HEK293 (cell line): ENCODE measurements around the gene CFAP43.
A peak's percentile ranks its signal among the peaks of the same experiment; 100 is the strongest.

Experiments used
- GFI1B ChIP-seq: fragments of 450-650 bp; formaldehyde crosslinking; IDR thresholded peaks from 2 replicates; pipeline ENCODE4 v1.5.1; 2016; ENCODE audit warnings: missing biosample characterization, missing genetic modification characterization
- GLIS1 ChIP-seq: fragments of 450-650 bp; formaldehyde crosslinking; IDR thresholded peaks from 2 replicates; pipeline ENCODE4 v1.5.1; 2016; ENCODE audit warnings: missing biosample characterization, missing genetic modification characterization
- IKZF3 ChIP-seq: fragments of 450-650 bp; IDR thresholded peaks from 2 replicates; pipeline ENCODE4 v1.5.0; 2018; ENCODE audit warnings: missing biosample characterization, mild to moderate bottlenecking, missing genetic modification characterization, moderate library complexity
- OVOL3 ChIP-seq: fragments of 450-650 bp; formaldehyde crosslinking; IDR thresholded peaks from 2 replicates; pipeline ENCODE4 v1.5.1; 2016; ENCODE audit warnings: missing biosample characterization, missing genetic modification characterization
- SCRT1 ChIP-seq: fragments of 450-650 bp; formaldehyde crosslinking; IDR thresholded peaks from 2 replicates; pipeline ENCODE4 v1.5.1; 2016; ENCODE audit warnings: missing biosample characterization, missing genetic modification characterization, borderline replicate concordance
- SP3 ChIP-seq: fragments of 450-650 bp; formaldehyde crosslinking; IDR thresholded peaks from 2 replicates; pipeline ENCODE4 v1.5.1; 2016; ENCODE audit warnings: missing biosample characterization, missing genetic modification characterization
- WT1 ChIP-seq: fragments of 450-650 bp; formaldehyde crosslinking; IDR thresholded peaks from 2 replicates; pipeline ENCODE4 v1.5.1; 2016; ENCODE audit warnings: missing biosample characterization, missing genetic modification characterization
- ZBTB21 ChIP-seq: fragments of 450-650 bp; formaldehyde crosslinking; IDR thresholded peaks from 2 replicates; pipeline ENCODE4 v1.5.1; 2017; ENCODE audit warnings: missing biosample characterization, missing genetic modification characterization
- ZFP3 ChIP-seq: fragments of 450-650 bp; formaldehyde crosslinking; IDR thresholded peaks from 2 replicates; pipeline ENCODE4 v1.5.1; 2016; ENCODE audit warnings: low read depth, missing biosample characterization, missing genetic modification characterization
- ZFP69B ChIP-seq: fragments of 450-650 bp; formaldehyde crosslinking; IDR thresholded peaks from 2 replicates; pipeline ENCODE4 v1.5.1; 2016; ENCODE audit warnings: missing biosample characterization, missing genetic modification characterization
- ZNF121 ChIP-seq: fragments of 450-650 bp; formaldehyde crosslinking; IDR thresholded peaks from 2 replicates; pipeline ENCODE4 v1.5.1; 2016; ENCODE audit warnings: missing biosample characterization, missing genetic modification characterization
- ZNF140 ChIP-seq: fragments of 450-650 bp; formaldehyde crosslinking; IDR thresholded peaks from 2 replicates; pipeline ENCODE4 v1.5.1; 2016; ENCODE audit warnings: missing biosample characterization, missing genetic modification characterization
- ZNF169 ChIP-seq: fragments of 450-650 bp; formaldehyde crosslinking; IDR thresholded peaks from 2 replicates; pipeline ENCODE4 v1.5.1; 2016; ENCODE audit warnings: missing biosample characterization, missing genetic modification characterization
- ZNF23 ChIP-seq: fragments of 450-650 bp; formaldehyde crosslinking; IDR thresholded peaks from 2 replicates; pipeline ENCODE4 v1.5.1; 2016; ENCODE audit warnings: missing biosample characterization, missing genetic modification characterization, borderline replicate concordance
- ZNF239 ChIP-seq: fragments of 450-650 bp; formaldehyde crosslinking; IDR thresholded peaks from 2 replicates; pipeline ENCODE4 v1.5.1; 2016; ENCODE audit warnings: missing biosample characterization, missing genetic modification characterization
- ZNF398 ChIP-seq: fragments of 450-650 bp; formaldehyde crosslinking; IDR thresholded peaks from 2 replicates; pipeline ENCODE4 v1.5.1; 2017; ENCODE audit warnings: missing biosample characterization, missing genetic modification characterization
- ZNF449 ChIP-seq: fragments of 450-650 bp; formaldehyde crosslinking; IDR thresholded peaks from 2 replicates; pipeline ENCODE4 v1.5.1; 2017; ENCODE audit warnings: missing biosample characterization, mild to moderate bottlenecking, missing genetic modification characterization, moderate library complexity
- ZNF529 ChIP-seq: fragments of 450-650 bp; formaldehyde crosslinking; IDR thresholded peaks from 2 replicates; pipeline ENCODE4 v1.5.1; 2017; ENCODE audit warnings: missing genetic modification characterization, missing biosample characterization; ENCODE audit not compliant: insufficient replicate concordance
- ZNF549 ChIP-seq: fragments of 450-650 bp; IDR thresholded peaks from 2 replicates; pipeline ENCODE4 v1.5.1; 2018; ENCODE audit warnings: missing biosample characterization, missing genetic modification characterization, mild to moderate bottlenecking, inconsistent platforms, moderate library complexity
- ZNF558 ChIP-seq: fragments of 450-650 bp; formaldehyde crosslinking; IDR thresholded peaks from 2 replicates; pipeline ENCODE4 v1.5.1; 2016; ENCODE audit warnings: missing biosample characterization, missing genetic modification characterization
- ZNF629 ChIP-seq: fragments of 450-650 bp; formaldehyde crosslinking; IDR thresholded peaks from 2 replicates; pipeline ENCODE4 v1.5.1; 2017; ENCODE audit warnings: missing biosample characterization, missing genetic modification characterization
- ZNF692 ChIP-seq: fragments of 450-650 bp; formaldehyde crosslinking; IDR thresholded peaks from 2 replicates; pipeline ENCODE4 v1.5.1; 2016; ENCODE audit warnings: missing biosample characterization, missing genetic modification characterization
- ZNF843 ChIP-seq: fragments of 450-650 bp; formaldehyde crosslinking; IDR thresholded peaks from 2 replicates; pipeline ENCODE4 v1.5.1; 2016; ENCODE audit warnings: missing biosample characterization, missing genetic modification characterization
- ZSCAN23 ChIP-seq: fragments of 450-650 bp; formaldehyde crosslinking; IDR thresholded peaks from 2 replicates; pipeline ENCODE4 v1.5.1; 2016; ENCODE audit warnings: missing biosample characterization, missing genetic modification characterization
- TF ChIP-seq, protein P1 (sequence below): fragments of 450-650 bp; formaldehyde crosslinking; IDR thresholded peaks from 2 replicates; pipeline ENCODE4 v1.5.1; 2016; ENCODE audit warnings: missing biosample characterization, missing genetic modification characterization
- TF ChIP-seq, protein P2 (sequence below): fragments of 450-650 bp; formaldehyde crosslinking; IDR thresholded peaks from 2 replicates; pipeline ENCODE4 v1.5.1; 2016; ENCODE audit warnings: missing biosample characterization, missing genetic modification characterization
- TF ChIP-seq, protein P3 (sequence below): fragments of 450-650 bp; formaldehyde crosslinking; IDR thresholded peaks from 2 replicates; pipeline ENCODE4 v1.5.1; 2016; ENCODE audit warnings: missing biosample characterization, missing genetic modification characterization

Gene CFAP43

GRCh38 chr10:104122225-104123107 lies 109.7 kb downstream of the CFAP43 start (continued):
- TF ChIP-seq OVOL3 (tag by site-specific recombination) (0 out of 2 replicates have a peak, but pooled peaks have one; percentile 50), ZNF529 (tag by site-specific recombination) (no peak), WT1 (peak; percentile 74), ZNF629 (tag by site-specific recombination) (no peak), ZNF140 (tag by site-specific recombination) (no peak), ZNF121 (tag by site-specific recombination) (no peak), ZNF398 (tag by site-specific recombination) (peak; percentile 88), ZNF692 (tag by site-specific recombination) (no peak; the same call in 1 of the 2 replicates), SP3 (tag by site-specific recombination) (peak; percentile 12; the same call in 1 of the 2 replicates), ZFP3 (tag by site-specific recombination) (no peak), ZNF169 (no peak), ZNF549 (tag by site-specific recombination) (no peak), ZSCAN23 (no peak), GFI1B (0 out of 2 replicates have a peak, but pooled peaks have one; percentile 17), GLIS1 (no peak), ZBTB21 (tag by site-specific recombination) (0 out of 2 replicates have a peak, but pooled peaks have one; percentile 8), ZNF449 (tag by site-specific recombination) (peak; percentile 79; the same call in 1 of the 2 replicates), ZNF843 (tag by site-specific recombination) (no peak), ZNF23 (tag by site-specific recombination) (no peak), ZFP69B (tag by site-specific recombination) (no peak; the same call in 1 of the 2 replicates), ZNF558 (tag by site-specific recombination) (no peak), ZNF239 (no peak), IKZF3 (tag by site-specific recombination) (peak; percentile 70), SCRT1 (no peak)
- TF ChIP-seq, protein P1, sequence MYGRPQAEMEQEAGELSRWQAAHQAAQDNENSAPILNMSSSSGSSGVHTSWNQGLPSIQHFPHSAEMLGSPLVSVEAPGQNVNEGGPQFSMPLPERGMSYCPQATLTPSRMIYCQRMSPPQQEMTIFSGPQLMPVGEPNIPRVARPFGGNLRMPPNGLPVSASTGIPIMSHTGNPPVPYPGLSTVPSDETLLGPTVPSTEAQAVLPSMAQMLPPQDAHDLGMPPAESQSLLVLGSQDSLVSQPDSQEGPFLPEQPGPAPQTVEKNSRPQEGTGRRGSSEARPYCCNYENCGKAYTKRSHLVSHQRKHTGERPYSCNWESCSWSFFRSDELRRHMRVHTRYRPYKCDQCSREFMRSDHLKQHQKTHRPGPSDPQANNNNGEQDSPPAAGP (tag by site-specific recombination), result no peak
- TF ChIP-seq, protein P2, sequence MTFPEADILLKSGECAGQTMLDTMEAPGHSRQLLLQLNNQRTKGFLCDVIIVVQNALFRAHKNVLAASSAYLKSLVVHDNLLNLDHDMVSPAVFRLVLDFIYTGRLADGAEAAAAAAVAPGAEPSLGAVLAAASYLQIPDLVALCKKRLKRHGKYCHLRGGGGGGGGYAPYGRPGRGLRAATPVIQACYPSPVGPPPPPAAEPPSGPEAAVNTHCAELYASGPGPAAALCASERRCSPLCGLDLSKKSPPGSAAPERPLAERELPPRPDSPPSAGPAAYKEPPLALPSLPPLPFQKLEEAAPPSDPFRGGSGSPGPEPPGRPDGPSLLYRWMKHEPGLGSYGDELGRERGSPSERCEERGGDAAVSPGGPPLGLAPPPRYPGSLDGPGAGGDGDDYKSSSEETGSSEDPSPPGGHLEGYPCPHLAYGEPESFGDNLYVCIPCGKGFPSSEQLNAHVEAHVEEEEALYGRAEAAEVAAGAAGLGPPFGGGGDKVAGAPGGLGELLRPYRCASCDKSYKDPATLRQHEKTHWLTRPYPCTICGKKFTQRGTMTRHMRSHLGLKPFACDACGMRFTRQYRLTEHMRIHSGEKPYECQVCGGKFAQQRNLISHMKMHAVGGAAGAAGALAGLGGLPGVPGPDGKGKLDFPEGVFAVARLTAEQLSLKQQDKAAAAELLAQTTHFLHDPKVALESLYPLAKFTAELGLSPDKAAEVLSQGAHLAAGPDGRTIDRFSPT (tag by site-specific recombination), result no peak; the same call in 1 of the 2 replicates
- TF ChIP-seq, protein P3, sequence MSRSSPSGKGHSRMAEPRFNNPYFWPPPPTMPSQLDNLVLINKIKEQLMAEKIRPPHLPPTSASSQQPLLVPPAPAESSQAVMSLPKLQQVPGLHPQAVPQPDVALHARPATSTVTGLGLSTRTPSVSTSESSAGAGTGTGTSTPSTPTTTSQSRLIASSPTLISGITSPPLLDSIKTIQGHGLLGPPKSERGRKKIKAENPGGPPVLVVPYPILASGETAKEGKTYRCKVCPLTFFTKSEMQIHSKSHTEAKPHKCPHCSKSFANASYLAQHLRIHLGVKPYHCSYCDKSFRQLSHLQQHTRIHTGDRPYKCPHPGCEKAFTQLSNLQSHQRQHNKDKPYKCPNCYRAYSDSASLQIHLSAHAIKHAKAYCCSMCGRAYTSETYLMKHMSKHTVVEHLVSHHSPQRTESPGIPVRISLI (tag by site-specific recombination), result peak; percentile 9; the same call in 1 of the 2 replicates
